BLaER1 (cell line): Measurements from ENCODE around the gene OR6A2.

Source experiments
- H3K27ac ChIP-seq: shearing (Covaris generic); formaldehyde crosslinking; 2 replicates; pipeline ENCODE4 v1.8.1; 2022
- H3K27me3 ChIP-seq: shearing (Covaris generic); formaldehyde crosslinking; 2 replicates; pipeline ENCODE4 v1.8.1; 2022
- H3K36me3 ChIP-seq: shearing (Covaris generic); formaldehyde crosslinking; 2 replicates; pipeline ENCODE4 v1.8.1; 2022
- H3K4me1 ChIP-seq: shearing (Covaris generic); formaldehyde crosslinking; 2 replicates; pipeline ENCODE4 v1.8.1; 2022
- H3K4me2 ChIP-seq: shearing (Covaris generic); formaldehyde crosslinking; 2 replicates; pipeline ENCODE4 v1.8.1; 2022
- H3K4me3 ChIP-seq: shearing (Covaris generic); formaldehyde crosslinking; 2 replicates; pipeline ENCODE4 v1.8.1; 2022
- H3K9ac ChIP-seq: shearing (Covaris generic); formaldehyde crosslinking; 2 replicates; pipeline ENCODE4 v1.8.1; 2022
- H3K9me3 ChIP-seq: shearing (Covaris generic); formaldehyde crosslinking; 2 replicates; pipeline ENCODE4 v1.8.1; 2022
- H4K20me1 ChIP-seq: shearing (Covaris generic); formaldehyde crosslinking; 2 replicates; pipeline ENCODE4 v1.8.1; 2022
- Cebpa-rat ChIP-seq: shearing (Covaris generic); IDR thresholded peaks from 2 replicates; pipeline ENCODE4 v1.8.1; 2022

Gene OR6A2

DNA sequence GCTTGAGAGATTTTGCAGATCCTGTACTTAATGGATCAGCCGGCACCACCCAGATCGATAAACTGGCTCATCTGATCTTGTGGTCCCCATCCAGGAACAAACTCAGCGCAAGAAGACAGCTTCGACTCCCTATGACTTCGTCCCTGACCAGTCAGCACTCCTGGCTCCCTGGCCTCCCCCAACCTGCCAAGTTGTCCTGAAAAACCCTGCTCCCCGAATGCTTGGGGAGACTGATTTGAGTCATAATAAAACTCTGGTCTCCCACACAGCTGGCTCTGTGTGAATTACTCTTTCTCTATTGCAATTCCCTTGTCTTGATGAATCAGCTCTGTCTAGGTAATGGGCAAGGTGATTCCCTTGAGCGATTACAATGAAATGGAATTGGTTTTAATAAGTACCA lies 57.2 kb downstream of the OR6A2 start:
- H3K4me3 ChIP-seq = no peak overlapping the region
- no peak for TF ChIP-seq Cebpa-rat
- no peak overlapping the region for H3K4me2 ChIP-seq

More for the DNA sequence above, 57.2 kb downstream of the OR6A2 start:
- no peak overlapping the region for H3K27ac ChIP-seq
- no peak overlapping the region for H3K9ac ChIP-seq
- no peaks in the 10 kb centered on the region for H3K9me3 ChIP-seq
- H4K20me1 ChIP-seq = no peaks in the 10 kb centered on the region
- H3K36me3 ChIP-seq = no peaks in the 10 kb centered on the region
- H3K27me3 ChIP-seq = no peaks in the 10 kb centered on the region
- H3K4me1 ChIP-seq = peaks cover 20% of the 10 kb centered on the region
